H1 (cell line): ENCODE data around the gene GCLC. TPM values are rescaled to one million over a fixed set of nuclear protein-coding genes. Genes with fewer than 3 reads are reported as not detected.

ENCODE experiments used
- CTCF ChIA-PET: fragments of 300-600 bp; sonication (Branson Sonifier 250); formaldehyde crosslinking; loops from one replicate; lab custom pipeline; 2021; ENCODE audit not compliant: partially characterized antibody; lab: Charles Lee
- POLR2A ChIA-PET: fragments of 300-600 bp; sonication (Branson Sonifier 250); formaldehyde crosslinking; loops from one replicate; lab custom pipeline; 2021; ENCODE audit warnings: inconsistent platforms; ENCODE audit not compliant: partially characterized antibody; lab: Charles Lee
- DNase-seq, 2 experiments: peaks; one replicate each; pipeline versions ENCODE4 v3.0.0 to v3.0.0-alpha.2; 2010 to 2022; ENCODE audit warnings: low spot score in 2 of 2, low read depth in 1 of 2, mixed read lengths in 1 of 2
- FAIRE-seq: peaks from 2 replicates; lab custom pipeline; 2011; peaks lifted over from hg19 to GRCh38; lab: Jason Lieb, UNC
- H2AFZ ChIP-seq: 2 replicates; pipeline ENCODE4 v1.8.1; 2012; ENCODE audit warnings: low read length, inconsistent platforms
- H2AK5ac ChIP-seq: 2 replicates; pipeline ENCODE4 v1.6.1; 2013; ENCODE audit warnings: low read depth, low read length
- H2BK120ac ChIP-seq: replicated peaks from 2 replicates; pipeline ENCODE3; 2013; ENCODE audit warnings: low read depth, low read length, inconsistent platforms
- H2BK12ac ChIP-seq: 2 replicates; pipeline ENCODE4 v1.6.1; 2013; ENCODE audit warnings: low read depth, low read length
- H2BK15ac ChIP-seq: 2 replicates; pipeline ENCODE4 v1.6.1; 2013; ENCODE audit warnings: low read length
- H2BK20ac ChIP-seq: 2 replicates; pipeline ENCODE4 v1.6.1; 2013; ENCODE audit warnings: low read length
- H2BK5ac ChIP-seq: 2 replicates; pipeline ENCODE4 v1.6.1; 2013; ENCODE audit warnings: low read depth, low read length
- H3K14ac ChIP-seq: 2 replicates; pipeline ENCODE4 v1.6.1; 2013; ENCODE audit warnings: inconsistent platforms; ENCODE audit not compliant: insufficient read length
- H3K18ac ChIP-seq: 2 replicates; pipeline ENCODE4 v1.6.1; 2013; ENCODE audit warnings: low read length; ENCODE audit errors: extremely low read depth
- H3K23ac ChIP-seq: 2 replicates; pipeline ENCODE4 v1.6.1; 2013; ENCODE audit warnings: inconsistent platforms; ENCODE audit not compliant: insufficient read length
- H3K23me2 ChIP-seq: 2 replicates; pipeline ENCODE4 v1.6.1; 2013; ENCODE audit warnings: low read depth, low read length
- H3K27ac ChIP-seq: 2 replicates; pipeline ENCODE4 v1.6.1; 2011; ENCODE audit warnings: low read depth, low read length, inconsistent platforms
- H3K27me3 ChIP-seq, 4 experiments: replicated peaks in 1 of 4; 1 replicate in 1 of 4; 2 replicates in 3 of 4; pipeline versions ENCODE4 v1.6.1 to v1.8.1; 2011 to 2013; ENCODE audit warnings: low read length in 3 of 4, mild to moderate bottlenecking in 3 of 4, inconsistent platforms in 2 of 4, mixed read lengths in 2 of 4, moderate library complexity in 1 of 4; ENCODE audit not compliant: control insufficient read depth in 3 of 4, insufficient read depth in 3 of 4; ENCODE audit errors: extremely low read depth in 1 of 4
- H3K36me3 ChIP-seq, 4 experiments: 2 replicates each; pipeline versions ENCODE4 v1.6.1 to v1.8.1; 2011 to 2013; ENCODE audit warnings: mild to moderate bottlenecking in 4 of 4, low read length in 3 of 4, moderate library complexity in 2 of 4, control low read depth in 1 of 4, inconsistent platforms in 1 of 4; ENCODE audit not compliant: insufficient read depth in 4 of 4, control insufficient read depth in 2 of 4
- H3K4ac ChIP-seq: replicated peaks from 2 replicates; pipeline ENCODE3; 2013; ENCODE audit warnings: low read length, low read depth, mixed read lengths, inconsistent platforms; ENCODE audit not compliant: insufficient read length
- H3K4me1 ChIP-seq, 4 experiments: replicated peaks in 1 of 4; 1 replicate in 1 of 4; 2 replicates in 3 of 4; pipeline versions ENCODE4 v1.6.1 to v1.8.1; 2011 to 2013; ENCODE audit warnings: low read length in 3 of 4, inconsistent platforms in 2 of 4, mixed read lengths in 1 of 4; ENCODE audit not compliant: insufficient read depth in 4 of 4, control insufficient read depth in 3 of 4
- H3K4me2 ChIP-seq, 2 experiments: 2 replicates each; pipeline versions ENCODE4 v1.6.1 to v1.8.1; 2011 to 2013; ENCODE audit warnings: low read depth in 2 of 2, low read length in 2 of 2, control low read depth in 1 of 2, inconsistent platforms in 1 of 2, mild to moderate bottlenecking in 1 of 2; ENCODE audit not compliant: insufficient read depth in 1 of 2
- H3K4me3 ChIP-seq, 4 experiments: fragments of 200-600, 300-600 bp in 1 of 4; sonication (generic), shearing (Covaris generic), sonication (Bioruptor Twin) in 1 of 4; 2 replicates each; pipeline versions ENCODE4 v1.5.1 to v1.8.1; 2011 to 2016; ENCODE audit warnings: low read length in 4 of 4, low read depth in 3 of 4, control low read depth in 2 of 4, inconsistent platforms in 2 of 4, mild to moderate bottlenecking in 2 of 4, mixed read lengths in 1 of 4, moderate library complexity in 1 of 4; ENCODE audit not compliant: insufficient read depth in 2 of 4; ENCODE audit errors: extremely low read depth in 1 of 4
- H3K56ac ChIP-seq: replicated peaks from 2 replicates; pipeline ENCODE3; 2013; ENCODE audit warnings: low read depth, mild to moderate bottlenecking, mixed read lengths, low read length, inconsistent platforms; ENCODE audit not compliant: insufficient read length
- H3K79me1 ChIP-seq: 2 replicates; pipeline ENCODE4 v1.6.1; 2013; ENCODE audit warnings: low read depth, low read length, control low read depth
- H3K79me2 ChIP-seq, 2 experiments: 2 replicates each; pipeline versions ENCODE4 v1.6.1 to v1.8.1; 2012 to 2013; ENCODE audit warnings: low read length in 2 of 2, mild to moderate bottlenecking in 2 of 2, inconsistent platforms in 1 of 2; ENCODE audit not compliant: insufficient read depth in 2 of 2, control insufficient read depth in 1 of 2
- H3K9ac ChIP-seq, 4 experiments: replicated peaks in 1 of 4; 1 replicate in 1 of 4; 2 replicates in 3 of 4; pipeline versions ENCODE4 v1.6.1 to v1.8.1; 2011 to 2013; ENCODE audit warnings: low read depth in 3 of 4, low read length in 3 of 4, control low read depth in 2 of 4, mild to moderate bottlenecking in 2 of 4, moderate library complexity in 2 of 4, inconsistent platforms in 1 of 4; ENCODE audit errors: extremely low read depth in 1 of 4
- H3K9me3 ChIP-seq, 2 experiments: 2 replicates each; pipeline versions ENCODE4 v1.6.1 to v1.8.1; 2012 to 2013; ENCODE audit warnings: mild to moderate bottlenecking in 2 of 2, moderate library complexity in 2 of 2, control low read depth in 1 of 2, inconsistent platforms in 1 of 2, low read depth in 1 of 2, low read length in 1 of 2, mixed read lengths in 1 of 2; ENCODE audit not compliant: insufficient read depth in 2 of 2
- H4K20me1 ChIP-seq, 2 experiments: replicated peaks in 1 of 2; 2 replicates each; pipeline versions ENCODE3 to v1.8.1; 2011 to 2013; ENCODE audit warnings: inconsistent platforms in 2 of 2, low read length in 2 of 2, mild to moderate bottlenecking in 1 of 2; ENCODE audit not compliant: insufficient read depth in 2 of 2, control insufficient read depth in 1 of 2
- H4K5ac ChIP-seq: 2 replicates; pipeline ENCODE4 v1.6.1; 2013; ENCODE audit warnings: low read length, low read depth, mixed read lengths, inconsistent platforms; ENCODE audit not compliant: insufficient read length
- H4K8ac ChIP-seq: 2 replicates; pipeline ENCODE4 v1.8.0; 2013; ENCODE audit warnings: mild to moderate bottlenecking, moderate library complexity, low read length, inconsistent platforms; ENCODE audit not compliant: insufficient read depth; ENCODE audit errors: extremely low read depth
- H4K91ac ChIP-seq: replicated peaks from 2 replicates; pipeline ENCODE3; 2013; ENCODE audit warnings: low read length, mixed read lengths, inconsistent platforms; ENCODE audit not compliant: insufficient read length
- RXRA ChIP-seq: IDR thresholded peaks from 2 replicates; pipeline ENCODE4 v1.6.1; 2011; ENCODE audit warnings: low read depth, mild to moderate bottlenecking, low read length, moderate library complexity; ENCODE audit not compliant: insufficient read depth
- WGBS, 2 experiments: shearing (Covaris generic) in 1 of 2; methylation state at CpG; one replicate each; pipeline versions ENCODE4 v1.1.6 to v1.1.7; 2013 to 2015; ENCODE audit warnings: low lambda C conversion rate in 2 of 2, mixed read lengths in 2 of 2, inconsistent platforms in 1 of 2, low coverage in 1 of 2, missing lambda C conversion rate in 1 of 2; ENCODE audit not compliant: insufficient replicate concordance in 2 of 2, insufficient coverage in 1 of 2, insufficient read length in 1 of 2; ENCODE audit errors: extremely low coverage in 1 of 2, missing lambda C conversion rate in 1 of 2; 5-methylcytosine and 5-hydroxymethylcytosine counted together
- polyA plus RNA-seq, 7 experiments: library from polyadenylated mRNA; depleted of rRNA in 3 of 7; stranded (reverse) in 5 of 7; unstranded in 2 of 7; fragments of >200 nt in 5 of 7; fragments of 200-250 nt in 2 of 7; gene quantifications; 1 replicate in 5 of 7; 2 replicates in 1 of 7; 4 replicates in 1 of 7; pipeline versions ENCODE4 v1.2.1 to v1.2.3, GENCODE V29; 2011 to 2013; ENCODE audit warnings: missing spikeins in 2 of 7, mixed read lengths in 2 of 7
- total RNA-seq: library from RNA; stranded (reverse); fragmentation: NEBNext Ultra II Directional; extraction: Animal tissue kit (Norgen Biotek cat#: 25700); gene quantifications from 2 replicates; pipeline ENCODE4 v1.2.1, GENCODE V29; 2021

The GCLC gene
- total and polyA plus RNA-seq, 2 of the 8 experiments (the other 6 are each of a cell fraction or from before 2014, with no cell fraction given): 15.8 to 54.0 TPM

GRCh38 chr6:53495506-53496499 lies 49.1 kb downstream of the GCLC start:
- Histone ChIP-seq H3K23me2 (no peaks in the 10 kb centered on the region), H4K91ac (no peak overlapping the region), H3K18ac (no peak overlapping the region), H3K27ac (no peak overlapping the region), H3K56ac (no peak overlapping the region), H2AFZ (no peak overlapping the region), H2BK5ac (no peak overlapping the region), H2BK12ac (no peak overlapping the region), H4K5ac (no peak overlapping the region), H3K4me3 (no peak overlapping the region), H3K9ac (no peak overlapping the region; a peak in 1 of 7 replicates), H2BK120ac (no peak overlapping the region), H3K4me1 (no peaks in the 10 kb centered on the region), H2BK20ac (no peak overlapping the region), H3K14ac (no peak overlapping the region), H3K9me3 (no peaks in the 10 kb centered on the region), H3K79me2 (no peaks in the 10 kb centered on the region), H3K4ac (no peak overlapping the region), H3K27me3 (no peaks in the 10 kb centered on the region), H2AK5ac (no peak overlapping the region), H2BK15ac (no peak overlapping the region)
- no peak for DNase-seq
- WGBS, 2 experiments: 86% methylated on average over 6 of the region's 6 CpGs; no CpG with 5 or more reads in 1 of the 2 experiments
- FAIRE-seq: no peak
- no peak for TF ChIP-seq RXRA
- TF ChIP-seq, all 59 proteins: peak for 0
- no peak overlapping the region for H3K4me2 ChIP-seq
- H3K23ac ChIP-seq: no peak overlapping the region
- no peaks in the 10 kb centered on the region for H3K79me1 ChIP-seq
- H4K8ac ChIP-seq: no peak overlapping the region
- H3K36me3 ChIP-seq: peaks cover 3 to 29% (median 12%) of the 10 kb centered on the region in 4 experiments; a peak in 7 of 8 replicates
- H4K20me1 ChIP-seq: no peaks in the 10 kb centered on the region
- ChIA-PET POLR2A (interaction anchor here (1.0 to 1.8 kb wide), 4 partner anchors 18 to 230 kb away, joined by 3 to 6 read pairs (median 3); no protein-coding TSS in a partner anchor), CTCF (interaction anchor here (1.0 to 6.5 kb wide), 19 partner anchors 9 to 327 kb away, joined by 3 to 84 read pairs (median 6); no protein-coding TSS in a partner anchor)
